SHP77 treated with DMSO at 0.1 percent for 48 hours (cell line): Measurements from ENCODE around the gene FTCDNL1.

ENCODE experiments used
- DNase-seq: peaks from one replicate; lab custom pipeline; 2025; lab: John Stamatoyannopoulos, UW

Gene FTCDNL1

DNA sequence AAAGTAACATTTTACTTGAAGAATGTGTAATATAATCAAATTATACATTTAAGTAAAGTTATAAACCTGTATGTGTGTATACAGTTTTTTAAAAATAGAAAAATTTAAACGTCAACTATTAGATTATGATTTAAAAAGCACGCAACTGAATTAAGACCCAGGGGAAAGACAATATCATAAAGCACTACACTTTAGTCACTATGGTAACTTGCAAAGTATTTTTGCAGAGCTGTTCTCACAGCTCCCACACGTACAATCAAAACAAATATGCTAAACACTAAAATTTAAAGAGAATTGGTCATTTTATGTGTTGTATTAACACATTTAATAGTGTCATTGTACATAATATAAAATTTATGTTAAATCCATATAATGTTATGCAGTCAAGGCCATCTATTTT, 59.7 kb downstream of the FTCDNL1 start:
- no peak for DNase-seq

DNA sequence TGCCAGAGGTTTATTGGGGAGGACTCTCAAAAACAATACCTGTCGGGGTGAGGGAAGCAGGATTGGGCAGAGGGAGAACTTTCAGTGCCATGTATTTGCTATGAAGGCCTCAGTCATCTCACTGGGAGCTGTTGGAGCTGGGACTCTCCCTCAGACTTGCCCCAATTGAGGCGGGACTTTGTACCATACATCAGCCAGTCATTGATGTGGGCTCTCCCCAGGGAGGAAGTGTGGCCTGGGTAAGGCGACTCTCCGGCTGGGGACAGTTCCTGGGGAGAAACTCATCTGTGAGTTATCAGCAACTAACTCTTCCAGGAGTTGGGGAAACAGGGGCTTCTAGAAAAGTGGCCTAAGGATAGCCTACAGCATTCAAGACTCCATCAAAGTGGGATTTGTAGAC, 66.5 kb downstream of the FTCDNL1 start:
- DNase-seq = no peak

DNA sequence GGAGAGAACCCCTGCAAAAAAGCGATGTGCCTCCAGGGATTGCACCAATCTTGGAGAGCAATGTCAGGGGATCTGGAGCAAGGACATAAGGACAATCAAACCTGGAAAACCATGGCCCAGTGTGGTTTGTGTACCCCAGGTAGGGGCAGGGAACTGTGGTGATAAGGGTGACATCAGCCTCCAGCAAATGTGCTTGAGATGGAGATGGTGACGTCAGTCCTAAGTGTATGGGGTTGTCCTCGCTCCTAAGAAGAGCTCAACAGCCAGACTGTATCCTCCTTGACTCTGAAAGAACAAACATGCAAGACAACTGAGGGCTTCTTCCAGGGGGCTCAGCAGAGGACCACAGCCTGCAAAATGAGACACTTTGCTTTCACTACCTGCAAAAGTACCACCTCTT, 71.4 kb downstream of the FTCDNL1 start:
- no peak for DNase-seq

DNA sequence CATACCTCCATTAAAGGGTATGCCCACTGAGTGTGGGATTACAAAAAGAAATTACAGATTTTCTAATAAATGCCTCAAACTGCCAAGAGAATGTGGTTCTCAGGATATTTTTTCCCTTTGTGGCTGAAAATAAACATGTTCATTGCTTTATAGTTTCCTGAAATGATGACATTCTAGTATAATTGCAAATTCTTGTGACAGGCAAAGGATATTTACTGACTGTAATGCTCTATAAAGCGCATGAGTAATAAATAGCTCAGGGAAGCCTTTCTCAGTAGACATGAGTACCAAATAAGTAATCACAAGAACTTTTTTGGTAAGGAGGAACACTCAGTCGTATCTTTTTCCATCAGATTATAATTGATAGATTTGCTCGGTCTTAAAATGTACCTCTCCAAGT, 72.3 kb downstream of the FTCDNL1 start:
- DNase-seq = no peak

DNA sequence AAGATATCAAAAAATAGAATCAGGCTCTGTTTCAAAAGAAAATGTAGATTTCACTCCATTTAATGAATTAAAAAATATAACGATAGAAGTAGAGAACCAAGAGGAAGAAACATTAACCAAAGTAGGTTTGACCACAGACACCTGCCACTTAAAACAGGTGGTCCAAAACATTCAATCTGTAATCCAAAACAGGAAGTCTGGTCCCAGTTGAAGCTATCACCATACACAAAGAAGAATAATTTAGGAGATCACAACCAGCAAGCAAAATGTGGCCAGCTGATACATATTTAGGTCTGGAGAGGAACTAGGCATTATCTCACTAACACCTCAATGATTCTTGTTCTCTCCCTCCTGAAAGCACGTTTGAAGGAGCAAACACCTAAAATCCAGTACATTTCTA, 73.1 kb downstream of the FTCDNL1 start:
- DNase-seq = no peak

DNA sequence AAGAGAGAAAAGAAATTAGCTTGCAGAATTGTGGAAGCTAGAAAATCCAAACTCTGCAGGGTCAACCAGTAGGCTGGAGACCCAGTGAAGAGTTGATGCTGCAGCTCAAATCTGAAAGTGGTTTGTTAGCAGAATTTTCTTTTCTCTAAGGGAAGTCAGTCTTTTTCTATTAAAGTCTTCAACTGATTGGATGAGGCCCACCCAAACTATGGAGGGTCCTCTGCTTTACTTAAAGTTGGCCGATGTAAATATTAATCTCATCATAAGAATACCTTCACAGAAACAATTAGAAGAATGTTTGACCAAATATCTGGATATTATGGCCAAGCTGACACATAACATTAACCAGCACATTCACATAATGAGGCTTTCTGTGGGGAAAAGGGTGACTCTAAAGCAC, 73.7 kb downstream of the FTCDNL1 start:
- DNase-seq = no peak

DNA sequence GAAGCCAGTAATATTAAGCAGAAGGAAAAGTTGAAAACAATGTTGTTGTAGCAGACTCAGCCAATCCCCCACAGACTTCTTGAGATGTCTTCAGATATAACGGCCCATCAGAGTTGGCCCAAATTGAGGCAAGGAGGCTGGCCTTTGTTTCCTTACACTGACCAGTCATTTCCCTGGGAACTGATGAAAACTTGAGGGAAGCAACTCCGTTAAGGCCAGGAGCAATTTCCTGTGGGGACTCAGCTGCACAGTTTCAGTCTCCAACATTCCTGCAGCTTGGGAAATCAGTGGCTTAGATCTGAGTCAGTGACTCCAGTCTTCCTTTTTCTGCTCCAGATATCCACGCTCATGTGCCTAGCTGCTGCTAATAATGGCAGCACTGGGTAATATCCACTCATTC, 75.7 kb downstream of the FTCDNL1 start:
- DNase-seq = no peak

DNA sequence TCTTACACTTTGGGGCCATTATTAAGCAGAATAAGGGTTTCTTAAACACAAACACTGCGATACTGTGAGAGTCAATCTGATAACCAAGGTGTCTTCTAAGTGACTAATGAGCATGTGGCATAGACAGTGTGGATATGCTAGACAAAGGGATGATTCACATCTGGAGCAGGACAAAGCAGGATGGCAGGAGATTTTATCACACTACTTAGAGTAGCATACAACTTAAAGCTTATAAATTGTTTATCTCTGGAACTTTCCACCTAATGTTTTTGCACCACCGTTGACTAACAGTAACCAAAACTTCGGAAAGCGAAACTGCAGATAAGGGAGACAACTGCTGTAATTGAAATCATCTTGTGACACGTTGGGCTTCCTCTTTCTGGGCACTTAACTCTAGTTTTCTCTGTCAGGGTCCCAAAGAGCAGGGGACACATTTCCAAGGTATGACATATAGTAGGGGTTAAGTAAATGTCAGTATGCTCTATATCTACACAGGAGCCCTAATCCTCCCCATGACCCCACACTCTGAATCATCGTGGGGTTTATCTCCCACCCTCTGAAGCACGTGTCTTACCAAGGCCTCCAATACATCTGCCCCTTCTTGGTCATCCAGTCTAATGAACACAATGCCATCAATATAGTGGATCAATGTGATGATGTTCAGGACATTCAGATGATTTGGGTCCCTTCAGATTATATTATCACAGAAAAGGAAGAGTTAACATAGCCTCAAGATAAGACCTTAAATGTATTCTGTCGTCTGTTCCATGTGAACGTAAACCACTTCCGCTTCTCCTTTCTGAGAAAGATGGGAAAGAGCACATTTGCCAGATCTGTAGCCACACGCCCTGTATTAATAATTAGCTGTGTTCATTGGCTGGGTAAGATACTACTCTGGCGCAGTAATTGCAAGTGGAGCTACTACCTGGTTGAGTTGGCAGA, 78.7 kb downstream of the FTCDNL1 start:
- no peak for DNase-seq

DNA sequence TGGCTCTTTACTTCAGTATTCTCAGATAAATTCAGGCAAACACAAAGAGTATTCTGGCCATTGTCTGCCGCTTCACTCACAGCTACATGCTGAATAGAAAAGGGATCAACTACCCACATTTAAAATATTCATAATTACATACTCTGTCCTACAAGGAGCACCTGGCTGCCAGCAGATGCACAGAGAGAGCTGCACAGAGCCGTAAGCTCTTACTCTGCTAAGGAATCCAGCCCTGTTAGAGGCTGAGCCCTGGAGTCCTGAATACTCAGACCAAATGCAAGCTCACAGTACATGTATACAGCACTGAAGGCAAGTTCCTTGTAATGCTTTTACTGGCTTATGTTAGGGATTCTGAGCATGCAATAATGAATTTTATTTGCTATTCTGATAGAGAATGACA, 80.3 kb downstream of the FTCDNL1 start:
- no peak for DNase-seq

DNA sequence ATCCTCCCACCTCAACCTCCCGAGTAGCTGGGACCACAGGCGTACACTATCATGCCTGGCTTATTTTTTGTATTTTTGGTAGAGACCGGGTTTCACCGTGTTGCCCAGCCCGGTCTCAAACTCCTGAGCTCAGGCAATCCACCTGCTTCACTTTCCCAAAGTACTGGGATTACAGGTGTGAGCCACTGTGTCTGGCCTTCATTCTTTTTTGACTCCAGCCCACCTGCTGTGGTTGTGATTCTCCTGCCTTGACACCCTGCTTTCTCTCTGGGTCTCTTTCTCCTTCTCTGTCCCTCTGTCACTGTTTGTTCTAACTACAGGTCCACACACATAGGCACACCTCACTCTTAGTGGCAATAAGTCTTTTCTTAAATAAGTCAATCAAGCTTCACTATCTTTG, 85.3 kb downstream of the FTCDNL1 start:
- DNase-seq = no peak

DNA sequence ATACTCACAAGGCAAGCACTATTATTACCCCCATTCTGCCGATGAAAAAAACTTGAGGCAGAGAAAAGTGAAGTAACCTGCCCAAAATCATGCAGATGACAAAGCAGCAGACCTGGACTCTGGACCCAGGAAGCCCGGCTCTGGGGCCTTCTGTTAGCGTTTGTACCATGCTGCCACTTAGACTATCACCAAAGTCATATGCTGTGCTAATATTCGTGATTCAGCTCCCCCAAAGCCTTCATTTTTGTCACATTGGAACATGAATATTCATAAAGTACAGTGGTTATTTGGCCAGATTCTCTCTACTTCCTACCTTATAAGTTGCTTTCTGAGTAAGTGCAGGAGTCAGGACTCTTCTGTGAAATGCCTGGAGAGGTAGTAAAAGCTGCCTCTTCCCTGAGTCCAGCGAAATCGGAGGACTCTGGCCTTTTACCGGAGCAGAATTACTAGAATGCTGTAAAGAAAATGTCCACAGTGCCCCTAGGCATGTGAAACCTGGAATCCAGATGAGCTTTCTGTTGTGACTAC, 86.7 kb downstream of the FTCDNL1 start:
- no peak for DNase-seq

DNA sequence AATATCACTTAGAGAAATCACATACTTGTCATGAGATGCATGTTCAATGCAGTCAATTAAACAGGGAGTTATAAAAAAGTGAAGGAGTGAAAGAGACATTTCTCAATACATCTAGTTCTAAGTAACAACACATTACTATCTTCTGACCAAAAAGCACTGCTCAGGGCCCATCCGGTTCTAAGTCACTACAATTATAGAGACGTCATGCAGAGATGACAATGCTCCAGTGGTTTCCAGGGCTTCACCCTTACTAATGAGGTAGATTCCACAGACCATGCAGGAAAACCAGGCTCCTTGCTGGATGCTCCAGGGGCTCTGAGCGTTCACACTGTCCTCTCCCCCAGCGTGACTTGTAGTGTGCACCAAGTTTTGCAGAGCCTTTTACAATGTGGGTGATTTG, 88.0 kb downstream of the FTCDNL1 start:
- DNase-seq = no peak

DNA sequence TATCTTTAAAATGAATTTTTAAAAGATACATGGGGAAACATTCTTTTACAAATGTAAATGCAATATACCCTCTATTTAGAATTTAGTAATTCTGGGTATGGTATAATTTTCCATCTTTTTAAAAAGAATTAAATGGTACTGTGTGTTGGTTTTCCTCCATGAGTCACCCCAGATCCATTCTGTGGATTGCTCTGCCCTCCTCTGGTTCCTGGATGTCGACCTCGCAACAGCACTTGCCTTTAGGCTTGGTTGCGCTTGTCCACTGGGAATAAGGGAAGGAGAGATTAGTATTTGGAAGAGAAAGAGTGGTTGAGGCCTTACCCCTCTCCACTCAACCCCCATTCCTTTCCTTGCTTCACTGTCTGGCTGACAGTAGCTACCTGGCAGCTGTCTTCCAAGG, 90.4 kb downstream of the FTCDNL1 start:
- no peak for DNase-seq

DNA sequence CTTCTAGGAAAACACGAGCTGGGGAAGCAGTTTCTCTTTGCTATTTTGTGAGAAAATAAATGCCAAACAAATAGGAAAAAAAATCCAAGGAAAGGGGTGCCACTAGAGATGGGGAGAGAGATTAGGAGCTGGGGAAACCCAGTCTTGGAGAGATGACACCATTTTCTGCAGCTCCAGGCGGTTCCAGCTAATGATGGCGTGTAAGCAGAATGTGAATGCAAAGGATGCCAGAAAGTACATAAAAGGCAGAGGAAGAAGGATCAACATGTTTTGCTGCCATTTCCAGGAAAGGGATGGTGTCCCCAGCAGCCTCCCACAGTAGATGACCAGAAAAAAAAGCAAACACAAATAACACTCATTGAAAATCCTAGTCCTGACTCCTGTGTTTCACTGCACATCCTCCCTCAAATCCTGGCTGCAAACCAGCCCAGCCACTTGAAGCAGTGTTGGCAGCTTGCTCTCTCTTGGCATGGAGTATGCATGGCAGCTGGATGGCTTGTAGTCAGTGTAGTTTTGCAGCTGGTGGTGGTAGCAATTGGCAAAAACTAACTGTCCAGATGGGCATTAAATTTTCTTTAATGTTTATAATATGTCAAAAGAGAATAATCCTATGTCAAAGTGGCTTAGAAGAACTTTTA, 93.6 kb downstream of the FTCDNL1 start:
- peak; percentile 90 for DNase-seq

DNA sequence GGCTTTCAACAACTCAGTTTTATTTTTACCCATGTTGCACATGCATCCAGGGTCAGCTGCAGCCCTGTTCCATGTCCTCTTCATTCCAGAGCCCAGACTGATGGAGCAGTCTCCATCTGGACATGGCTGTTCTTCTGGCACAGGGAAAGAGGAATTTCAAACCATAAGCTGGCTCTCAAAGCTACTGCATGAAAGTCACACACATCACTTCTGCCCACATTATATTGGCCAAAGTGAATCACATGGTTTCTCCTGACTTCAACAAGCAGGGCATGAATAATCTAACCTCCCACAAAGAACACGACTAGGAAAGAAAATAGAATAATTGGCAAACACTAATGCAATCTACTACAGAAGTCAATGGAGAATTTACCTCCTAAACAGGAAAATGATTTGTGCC, 94.2 kb downstream of the FTCDNL1 start:
- DNase-seq = no peak

DNA sequence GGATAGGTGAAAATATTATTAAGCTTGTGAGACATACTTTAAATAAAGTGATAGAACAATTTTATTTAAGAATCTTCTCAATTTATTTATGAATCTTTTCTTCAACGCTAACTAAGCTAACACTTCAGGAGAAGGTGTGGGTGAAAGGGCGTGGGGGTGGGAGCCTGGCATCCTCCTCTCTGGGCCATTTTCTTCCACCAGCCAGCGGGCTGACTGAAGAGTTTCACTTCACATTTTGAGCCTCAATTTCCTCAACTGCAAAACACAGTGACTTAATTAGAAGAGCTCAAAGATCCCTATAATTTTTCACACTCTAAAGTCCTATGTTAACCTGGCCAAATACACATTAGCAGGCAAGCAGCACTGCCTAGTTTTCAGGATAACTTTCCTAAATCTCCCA, 94.8 kb downstream of the FTCDNL1 start:
- no peak for DNase-seq

DNA sequence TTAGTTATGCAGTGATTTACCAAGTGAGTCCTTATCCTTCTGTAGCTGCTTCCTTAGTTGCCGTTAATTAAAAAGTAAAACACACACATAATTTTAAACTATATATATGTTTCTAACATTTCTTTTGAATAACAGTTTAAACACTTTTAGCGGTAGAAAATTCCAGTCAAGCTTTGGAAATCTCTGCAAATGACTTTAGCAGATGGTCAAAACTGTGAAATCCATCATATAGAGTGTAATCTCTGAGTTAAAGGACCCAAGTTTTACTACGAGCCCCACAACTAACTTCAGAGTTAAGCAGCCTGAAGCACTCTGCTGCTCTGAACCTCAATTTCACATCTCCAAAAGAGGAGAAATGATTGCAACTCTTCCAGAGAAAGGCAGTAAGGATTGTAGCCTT, 96.2 kb downstream of the FTCDNL1 start:
- no peak for DNase-seq

DNA sequence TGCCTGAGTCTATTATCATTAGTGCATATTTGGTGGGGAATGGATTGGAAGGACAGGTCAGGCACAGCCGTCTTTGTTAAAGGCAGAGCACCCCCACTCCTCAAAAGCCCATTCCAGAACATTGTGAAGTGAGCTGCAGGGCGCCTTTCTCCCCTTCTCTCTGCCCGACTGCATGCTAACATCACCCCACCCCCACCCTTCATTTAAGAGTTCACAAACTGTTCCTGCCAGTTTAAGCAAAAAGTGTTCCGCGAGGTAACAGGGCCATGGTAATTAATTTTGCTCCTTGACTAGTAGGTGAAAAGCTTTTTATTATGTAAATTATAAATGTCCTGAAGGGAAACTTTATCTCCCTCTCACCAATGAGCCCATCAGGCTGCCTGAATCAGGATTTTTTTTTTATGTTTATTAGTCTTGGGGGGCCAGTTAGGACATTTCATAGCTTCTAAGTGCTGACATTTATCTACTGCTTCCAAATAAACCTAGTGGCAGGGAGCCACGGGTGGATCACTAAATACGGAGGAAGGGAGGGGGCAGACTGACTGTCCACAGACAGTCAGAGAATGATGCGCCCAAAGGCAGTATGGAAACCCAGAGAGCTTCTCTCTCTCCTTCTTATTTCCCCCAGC, 99.4 kb downstream of the FTCDNL1 start:
- no peak for DNase-seq

DNA sequence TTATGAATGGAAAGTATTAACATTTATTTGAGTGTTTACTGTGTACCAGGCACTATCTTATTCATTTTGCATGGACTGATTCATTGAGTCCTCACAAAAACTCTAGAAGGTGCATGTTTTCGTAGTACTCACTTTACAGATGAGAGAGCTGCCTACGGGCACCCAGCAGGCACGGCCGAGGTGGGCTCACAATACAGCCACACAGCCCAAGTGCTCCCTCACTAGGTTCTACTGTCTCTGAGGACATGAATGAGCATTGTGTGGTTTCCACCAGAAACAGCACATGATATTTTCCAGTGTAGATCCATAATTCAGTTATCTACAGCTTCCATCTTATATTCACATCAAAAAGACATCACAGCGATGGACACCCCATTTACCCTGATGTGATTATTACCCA, 101.4 kb downstream of the FTCDNL1 start:
- DNase-seq = no peak

DNA sequence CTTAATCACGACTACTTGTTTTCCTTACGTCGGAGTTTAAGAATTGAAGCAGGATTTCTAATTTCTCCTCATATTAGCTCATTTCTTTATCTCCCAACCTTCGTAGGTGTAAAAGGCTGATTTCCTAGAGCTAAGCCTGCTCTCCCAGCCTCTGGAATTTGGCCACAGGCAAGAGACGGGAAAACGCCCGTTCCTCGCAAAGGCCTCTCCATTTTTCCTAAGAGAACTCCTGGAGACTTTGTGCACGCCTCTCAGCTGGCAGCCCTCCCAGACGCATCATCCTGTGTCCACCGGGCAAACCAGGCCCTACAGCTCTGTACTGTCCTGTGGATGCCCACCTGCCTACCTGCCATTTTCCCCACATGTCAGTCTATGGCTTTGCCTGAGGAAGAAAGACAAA, 106.3 kb downstream of the FTCDNL1 start:
- no peak for DNase-seq

DNA sequence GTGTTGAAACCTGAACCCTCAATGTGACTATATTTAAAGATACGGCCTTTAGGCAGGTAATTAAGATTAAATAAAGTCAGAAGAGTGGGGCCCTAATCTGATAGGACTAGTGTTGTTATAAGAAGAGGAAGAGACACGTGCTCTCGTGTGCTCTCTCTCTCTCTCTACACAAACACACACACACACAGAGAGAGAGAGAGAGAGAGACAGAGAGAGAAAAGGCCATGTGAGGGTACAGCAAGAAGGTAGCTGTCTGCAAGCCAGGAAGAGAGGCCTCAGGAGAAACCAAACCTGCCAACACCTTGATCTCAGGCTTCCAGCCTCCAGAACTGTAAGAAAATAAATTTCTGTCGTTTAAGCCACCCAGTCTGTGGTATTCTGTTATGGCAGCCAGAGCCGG, 106.7 kb downstream of the FTCDNL1 start:
- no peak for DNase-seq

DNA sequence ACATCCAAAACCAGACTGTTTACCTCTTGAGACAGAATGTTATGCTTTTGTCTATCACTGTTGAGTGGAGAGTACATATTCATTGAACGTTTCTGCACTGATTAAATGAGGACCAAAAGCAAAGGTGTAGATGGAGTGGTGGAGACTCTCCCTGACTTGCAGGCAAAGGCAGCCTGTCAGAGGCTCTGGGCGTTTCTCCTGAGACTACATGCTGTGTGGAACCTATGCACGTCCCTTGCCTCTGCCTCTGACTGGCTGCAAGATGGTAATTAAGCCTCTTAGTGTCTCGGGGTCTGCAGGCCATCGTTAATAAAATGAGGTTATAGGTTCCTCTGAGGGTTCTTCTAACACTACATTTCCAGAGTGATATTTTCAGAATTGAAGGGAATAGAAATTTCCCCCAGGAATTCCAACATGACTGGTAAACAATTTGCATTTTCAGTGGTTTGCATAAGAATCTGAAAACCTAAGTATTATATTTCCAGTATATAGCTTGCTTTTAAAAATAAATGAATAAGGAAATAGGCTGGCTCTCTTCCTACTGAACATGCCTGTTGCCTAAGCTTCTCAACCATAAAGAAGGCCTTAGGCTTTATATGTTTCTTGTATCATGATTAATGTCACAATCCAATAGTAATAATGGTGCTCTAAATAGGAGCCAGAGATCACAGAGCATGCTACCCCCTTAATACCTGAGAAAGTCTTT, 107.4 kb downstream of the FTCDNL1 start:
- DNase-seq = no peak
